Measurements from ENCODE around the gene RAB11FIP3. TPM values are rescaled to one million over a fixed set of nuclear protein-coding genes. Genes with fewer than 3 reads are reported as not detected.
"Not testable (repeated sequence)": the region's sequence is repeated elsewhere in the genome, so short reads cannot be mapped to it uniquely, and the experiment has no call there.

RAB11FIP3 gene
- 10 to 100 TPM; 27.0 to 50.1 (median 34.8) TPM for total RNA-seq

GRCh38 chr16:425082-425718, at the start of gene RAB11FIP3:
TSS of gene RAB11FIP3 (plus strand) at chr16:425649. CDS start at chr16:426007, 358 bp downstream.
- H3K27ac ChIP-seq = peak within 1 kb of the TSS; percentile 93 to 100 (median 99)
- TF ChIP-seq, protein P1, sequence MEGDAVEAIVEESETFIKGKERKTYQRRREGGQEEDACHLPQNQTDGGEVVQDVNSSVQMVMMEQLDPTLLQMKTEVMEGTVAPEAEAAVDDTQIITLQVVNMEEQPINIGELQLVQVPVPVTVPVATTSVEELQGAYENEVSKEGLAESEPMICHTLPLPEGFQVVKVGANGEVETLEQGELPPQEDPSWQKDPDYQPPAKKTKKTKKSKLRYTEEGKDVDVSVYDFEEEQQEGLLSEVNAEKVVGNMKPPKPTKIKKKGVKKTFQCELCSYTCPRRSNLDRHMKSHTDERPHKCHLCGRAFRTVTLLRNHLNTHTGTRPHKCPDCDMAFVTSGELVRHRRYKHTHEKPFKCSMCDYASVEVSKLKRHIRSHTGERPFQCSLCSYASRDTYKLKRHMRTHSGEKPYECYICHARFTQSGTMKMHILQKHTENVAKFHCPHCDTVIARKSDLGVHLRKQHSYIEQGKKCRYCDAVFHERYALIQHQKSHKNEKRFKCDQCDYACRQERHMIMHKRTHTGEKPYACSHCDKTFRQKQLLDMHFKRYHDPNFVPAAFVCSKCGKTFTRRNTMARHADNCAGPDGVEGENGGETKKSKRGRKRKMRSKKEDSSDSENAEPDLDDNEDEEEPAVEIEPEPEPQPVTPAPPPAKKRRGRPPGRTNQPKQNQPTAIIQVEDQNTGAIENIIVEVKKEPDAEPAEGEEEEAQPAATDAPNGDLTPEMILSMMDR (IDR thresholded peaks at IDR 0.05 in 4 of 5, conservative IDR thresholded peaks at IDR 0.05 in 1 of 5) = peak in 2 of 5 experiments; percentile 28 to 29
- TF ChIP-seq POLR2A (IDR thresholded peaks at IDR 0.05) = peak; percentile 98 to 99
- H3K27me3 ChIP-seq = no peaks in the 10 kb centered on the region
- peak; percentile 80 to 81 for DNase-seq
- H3K36me3 ChIP-seq = no peaks in the 10 kb centered on the region
- intact Hi-C loops (cut with DNase I; ENCODE audit: low total_unique reads) = loop anchor here (1.0 to 2.0 kb wide), 3 partner anchors 102 to 164 kb away; partner anchors contain the start of gene CAPN15
- in situ Hi-C loops (cut with MboI; ENCODE audit: low sequenced_read_pairs in 4 of 4) = no loop called here
- H3K4me3 ChIP-seq = peak within 1 kb of the TSS; percentile 69 to 76 (median 72)
- H3K4me1 ChIP-seq = peaks cover 46 to 50% of the 10 kb centered on the region in 2 donors
- peak; percentile 59 to 71 for ATAC-seq
- H3K9me3 ChIP-seq = no peaks in the 10 kb centered on the region

DNA sequence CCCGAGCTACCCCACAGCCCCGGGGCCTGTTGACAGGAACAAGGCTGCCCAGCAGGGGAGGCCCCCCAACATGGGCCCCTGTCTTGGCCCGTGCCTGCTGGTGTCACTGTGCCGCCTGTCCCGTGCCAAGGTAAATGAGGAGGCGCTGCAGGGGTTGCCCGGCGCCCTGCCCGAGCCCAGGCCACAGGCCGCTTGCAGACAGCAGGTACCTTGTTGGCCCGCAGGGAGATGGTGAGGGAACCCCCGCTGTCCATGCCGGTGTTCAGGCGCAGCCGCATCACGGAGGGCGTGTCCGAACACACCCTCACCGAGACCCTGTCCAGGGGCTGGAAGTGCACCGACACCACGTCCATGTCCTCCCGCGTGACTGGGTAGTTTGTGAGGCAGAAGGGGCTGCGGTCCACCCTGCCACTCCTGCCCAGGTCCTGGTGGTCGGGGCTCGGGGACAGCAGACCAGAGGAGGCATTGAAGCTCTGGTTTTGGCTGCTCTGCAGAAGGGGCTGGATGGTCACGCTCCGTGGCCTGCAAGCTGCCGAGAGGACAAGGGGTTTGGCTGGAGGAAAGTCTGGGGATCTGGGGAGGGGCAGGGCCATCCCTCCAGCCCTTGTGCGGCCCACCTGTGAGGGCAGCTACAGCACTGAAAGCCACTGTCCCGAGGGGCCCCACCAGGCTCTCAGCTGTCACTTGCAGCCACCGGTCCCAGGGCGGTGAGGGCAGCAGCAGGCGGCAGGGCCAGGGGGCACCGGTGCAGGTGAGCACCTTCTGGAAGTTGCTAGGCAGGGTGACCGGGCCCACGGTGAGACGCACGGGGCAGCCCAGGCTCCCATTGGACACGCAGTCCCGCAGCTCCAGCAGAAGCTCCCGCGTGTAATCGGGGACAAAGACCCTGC, 49.3 kb upstream of the RAB11FIP3 start:
- no peaks in the 10 kb centered on the region for H3K9me3 ChIP-seq
- no peak overlapping the region for H3K27ac ChIP-seq
- in situ Hi-C loops (cut with MboI; ENCODE audit: low sequenced_read_pairs in 4 of 4) (no loop called here), intact Hi-C loops (cut with DNase I; ENCODE audit: low total_unique reads) (no loop called here)
- TF ChIP-seq, protein P1 (IDR thresholded peaks at IDR 0.05 in 4 of 5, conservative IDR thresholded peaks at IDR 0.05 in 1 of 5) = no peak
- no peak for TF ChIP-seq POLR2A (IDR thresholded peaks at IDR 0.05)
- H3K4me3 ChIP-seq = no peak overlapping the region
- peaks cover 0 to 38% of the 10 kb centered on the region in 2 donors for H3K36me3 ChIP-seq
- ATAC-seq (no peak), DNase-seq (no peak)
- H3K4me1 ChIP-seq = peaks cover 9 to 11% of the 10 kb centered on the region in 2 donors
- no peaks in the 10 kb centered on the region for H3K27me3 ChIP-seq

DNA sequence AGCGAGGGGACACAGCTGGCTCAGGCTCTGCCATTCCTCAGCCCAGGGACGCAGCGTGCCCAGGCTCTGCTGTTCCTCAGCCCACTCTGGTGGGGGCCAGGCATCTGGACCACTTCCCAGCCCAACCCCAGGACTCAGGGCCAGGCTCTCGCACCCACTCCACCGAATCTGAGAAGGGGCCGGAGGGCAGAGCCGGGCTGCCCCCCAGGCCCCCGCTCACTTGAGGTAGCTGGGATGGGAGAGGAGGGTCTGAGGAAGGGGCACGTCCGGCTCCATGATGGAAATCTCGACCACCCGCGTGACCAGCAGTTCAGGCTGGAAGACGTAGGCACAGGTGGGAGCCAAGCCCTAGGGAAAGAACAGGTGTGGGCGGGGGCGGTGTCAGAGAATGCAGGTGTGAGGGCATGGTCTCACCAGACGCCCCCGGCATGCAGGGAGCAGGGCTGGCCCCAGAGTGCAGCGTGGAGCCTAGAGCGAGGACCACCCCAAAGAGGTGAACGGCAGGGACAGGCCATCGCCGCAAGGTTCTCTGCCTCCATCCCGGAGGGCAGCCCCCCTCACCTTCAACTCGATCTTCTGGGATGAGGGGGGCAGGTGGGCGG, 48.5 kb upstream of the RAB11FIP3 start:
- Histone ChIP-seq H3K4me3 (no peak overlapping the region), H3K4me1 (peaks cover 9 to 12% of the 10 kb centered on the region in 2 donors), H3K27me3 (no peaks in the 10 kb centered on the region), H3K36me3 (peaks cover 0 to 38% of the 10 kb centered on the region in 2 donors), H3K9me3 (no peaks in the 10 kb centered on the region), H3K27ac (no peak overlapping the region)
- in situ Hi-C loops (cut with MboI; ENCODE audit: low sequenced_read_pairs in 4 of 4) (no loop called here), intact Hi-C loops (cut with DNase I; ENCODE audit: low total_unique reads) (no loop called here)
- no peak for ATAC-seq
- DNase-seq = no peak
- no peak for TF ChIP-seq POLR2A (IDR thresholded peaks at IDR 0.05)
- TF ChIP-seq, protein P1 (IDR thresholded peaks at IDR 0.05 in 4 of 5, conservative IDR thresholded peaks at IDR 0.05 in 1 of 5) = no peak

DNA sequence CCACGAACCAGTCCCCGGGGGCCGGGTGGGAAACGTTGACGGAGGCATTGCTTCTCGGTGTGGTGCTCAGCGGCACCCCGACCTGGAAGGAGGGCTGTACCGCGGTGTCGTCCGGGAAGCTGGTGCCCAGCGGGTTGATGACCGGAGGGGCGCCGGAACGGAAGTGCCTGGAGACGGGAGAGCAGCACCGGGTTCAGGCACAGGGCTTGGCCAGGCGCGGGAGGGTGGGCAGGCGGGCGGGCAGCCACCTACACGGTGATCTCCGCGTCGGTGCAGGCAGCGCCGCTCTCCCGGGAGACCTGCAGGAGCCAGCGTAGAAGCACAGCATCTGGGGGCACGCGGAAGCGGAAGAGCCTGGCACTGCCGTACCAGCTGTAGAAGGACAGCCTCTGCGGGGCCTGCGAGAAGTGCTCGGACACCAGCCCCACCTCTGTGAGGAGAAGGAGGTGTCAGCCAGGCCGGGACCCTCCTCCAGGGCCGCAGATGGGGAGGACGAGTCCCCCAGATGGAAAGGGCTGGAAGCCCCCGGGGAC, 48.0 kb upstream of the RAB11FIP3 start:
- Histone ChIP-seq H3K9me3 (no peaks in the 10 kb centered on the region), H3K4me3 (no peak overlapping the region), H3K36me3 (peaks cover 0 to 38% of the 10 kb centered on the region in 2 donors), H3K4me1 (peaks cover 9 to 12% of the 10 kb centered on the region in 2 donors), H3K27me3 (no peaks in the 10 kb centered on the region), H3K27ac (no peak overlapping the region)
- ATAC-seq (no peak), DNase-seq (no peak)
- in situ Hi-C loops (cut with MboI; ENCODE audit: low sequenced_read_pairs in 4 of 4) = no loop called here
- intact Hi-C loops (cut with DNase I; ENCODE audit: low total_unique reads) = no loop called here
- no peak for TF ChIP-seq POLR2A (IDR thresholded peaks at IDR 0.05)
- TF ChIP-seq, protein P1 (IDR thresholded peaks at IDR 0.05 in 4 of 5, conservative IDR thresholded peaks at IDR 0.05 in 1 of 5) = no peak

GRCh38 chr16:378113-378820, 47.2 kb upstream of the RAB11FIP3 start:
- intact Hi-C loops (cut with DNase I; ENCODE audit: low total_unique reads); H3K27me3 ChIP-seq; ATAC-seq; H3K4me3 ChIP-seq; DNase-seq; in situ Hi-C loops (cut with MboI; ENCODE audit: low sequenced_read_pairs in 4 of 4); H3K9me3 ChIP-seq; H3K27ac ChIP-seq: not testable (repeated sequence)
- peaks cover 15 to 19% of the 10 kb centered on the region in 2 donors for H3K4me1 ChIP-seq
- H3K36me3 ChIP-seq = peaks cover 0 to 38% of the 10 kb centered on the region in 2 donors

Measured in gastrocnemius medialis (tissue), 4 donors.